Ammon's horn (tissue), 1 donor: ENCODE measurements around the gene SARS1.

ENCODE experiments used
- DNase-seq: peaks from one replicate; pipeline ENCODE4 v3.0.0-alpha.2; 2016; ENCODE audit warnings: low spot score

The SARS1 gene

GRCh38 chr1:109262231-109263055 lies 48.7 kb downstream of the SARS1 start:
- DNase-seq = no peak

- DNase-seq = no peak
Observed at GRCh38 chr1:109263234-109263596, 49.5 kb downstream of the SARS1 start.

GRCh38 chr1:109263597-109264378 lies 50.1 kb downstream of the SARS1 start:
- peak; percentile 93 for DNase-seq

- DNase-seq = no peak
Observed at GRCh38 chr1:109264379-109264755, 50.6 kb downstream of the SARS1 start.

GRCh38 chr1:109265016-109265415 lies 51.3 kb downstream of the SARS1 start:
- no peak for DNase-seq

GRCh38 chr1:109265741-109266330 lies 52.1 kb downstream of the SARS1 start:
- DNase-seq = no peak

- DNase-seq = peak; percentile 61
Observed at GRCh38 chr1:109266965-109267364, 53.2 kb downstream of the SARS1 start.

- DNase-seq = no peak
Observed at GRCh38 chr1:109267743-109268300, 54.1 kb downstream of the SARS1 start.

GRCh38 chr1:109268431-109269211 lies 54.9 kb downstream of the SARS1 start:
- no peak for DNase-seq

- DNase-seq = no peak
Observed at GRCh38 chr1:109269212-109269980, 55.7 kb downstream of the SARS1 start.

- no peak for DNase-seq
Observed at GRCh38 chr1:109269981-109270622, 56.4 kb downstream of the SARS1 start.

- no peak for DNase-seq
Observed at GRCh38 chr1:109270623-109271317, 57.1 kb downstream of the SARS1 start.

- DNase-seq = no peak
Observed at GRCh38 chr1:109271458-109271857, 57.7 kb downstream of the SARS1 start.

GRCh38 chr1:109272021-109272799 lies 58.5 kb downstream of the SARS1 start:
- DNase-seq = no peak

- no peak for DNase-seq
Observed at GRCh38 chr1:109272831-109273547, 59.3 kb downstream of the SARS1 start.

- DNase-seq = no peak
Observed at GRCh38 chr1:109273570-109274288, 60.0 kb downstream of the SARS1 start.

- DNase-seq = peak; percentile 61
Observed at GRCh38 chr1:109274533-109275476, 61.1 kb downstream of the SARS1 start.
